GM12878 (cell line): Measurements from ENCODE around the gene BORCS5.

ENCODE experiments used
- CHD1 ChIP-seq: IDR thresholded peaks from 2 replicates; pipeline ENCODE4 v1.6.1; 2012; ENCODE audit warnings: low read depth, low read length, improper control_type of control experiment
- EZH2 ChIP-seq: IDR thresholded peaks from 2 replicates; pipeline ENCODE4 v1.6.1; 2012; ENCODE audit warnings: low read depth, mild to moderate bottlenecking, control low read depth, inconsistent platforms, low read length, borderline replicate concordance; ENCODE audit not compliant: control insufficient read depth
- GATAD2B ChIP-seq: fragments of 450-650 bp; conservative IDR thresholded peaks from 2 replicates; pipeline ENCODE4 v1.6.1; 2017; ENCODE audit warnings: low read depth, mild to moderate bottlenecking, moderate library complexity
- SP1 ChIP-seq: IDR thresholded peaks from one replicate; pipeline ENCODE4 v1.6.1; 2011; ENCODE audit warnings: low read depth, low read length

DNA sequence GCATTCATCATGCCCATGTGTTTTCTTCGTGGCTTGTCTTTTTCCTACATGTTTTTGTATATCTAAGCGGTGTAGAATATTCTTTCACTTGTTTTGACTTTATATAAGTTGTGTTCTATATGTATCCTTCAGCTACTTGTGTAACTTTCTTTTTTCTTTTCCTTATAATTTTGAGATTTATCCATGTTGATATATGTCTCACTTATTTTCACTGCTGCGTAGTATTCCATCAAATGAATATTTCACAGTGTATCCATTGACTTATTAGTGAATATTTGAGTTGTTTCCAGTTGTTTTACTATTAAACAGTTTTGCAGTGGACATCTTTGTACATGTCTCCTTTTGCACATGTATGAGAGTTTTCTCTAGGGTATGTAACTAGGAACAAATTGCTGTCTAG lies 43.9 kb downstream of the BORCS5 start:
- TF ChIP-seq SP1 (no peak), EZH2 (no peak), CHD1 (no peak), GATAD2B (no peak)
